ENCODE data around the gene RHOV.

The RHOV gene

GRCh38 chr15:40902605-40903561, 28.8 kb upstream of the RHOV start:
- no peak for DNase-seq

- no peak for DNase-seq
Measured at GRCh38 chr15:40901053-40901443, 27.0 kb upstream of the RHOV start.

DNA sequence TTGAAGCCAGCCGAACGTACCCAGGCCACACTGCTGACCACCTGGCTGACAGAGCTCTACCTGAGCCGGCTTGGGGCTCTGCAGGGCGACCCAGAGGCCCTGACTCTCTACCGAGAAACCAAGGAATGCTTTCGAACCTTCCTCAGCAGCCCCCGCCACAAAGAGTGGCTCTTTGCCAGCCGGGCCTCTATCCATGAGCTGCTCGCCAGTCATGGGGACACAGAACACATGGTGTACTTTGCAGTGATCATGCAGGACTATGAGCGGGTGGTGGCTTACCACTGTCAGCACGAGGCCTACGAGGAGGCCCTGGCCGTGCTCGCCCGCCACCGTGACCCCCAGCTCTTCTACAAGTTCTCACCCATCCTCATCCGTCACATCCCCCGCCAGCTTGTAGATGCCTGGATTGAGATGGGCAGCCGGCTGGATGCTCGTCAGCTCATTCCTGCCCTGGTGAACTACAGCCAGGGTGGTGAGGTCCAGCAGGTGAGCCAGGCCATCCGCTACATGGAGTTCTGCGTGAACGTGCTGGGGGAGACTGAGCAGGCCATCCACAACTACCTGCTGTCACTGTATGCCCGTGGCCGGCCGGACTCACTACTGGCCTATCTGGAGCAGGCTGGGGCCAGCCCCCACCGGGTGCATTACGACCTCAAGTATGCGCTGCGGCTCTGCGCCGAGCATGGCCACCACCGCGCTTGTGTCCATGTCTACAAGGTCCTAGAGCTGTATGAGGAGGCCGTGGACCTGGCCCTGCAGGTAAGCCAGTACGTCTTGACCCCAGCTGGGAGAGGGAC, 26.4 kb upstream of the RHOV start:
- no peak for DNase-seq

DNA sequence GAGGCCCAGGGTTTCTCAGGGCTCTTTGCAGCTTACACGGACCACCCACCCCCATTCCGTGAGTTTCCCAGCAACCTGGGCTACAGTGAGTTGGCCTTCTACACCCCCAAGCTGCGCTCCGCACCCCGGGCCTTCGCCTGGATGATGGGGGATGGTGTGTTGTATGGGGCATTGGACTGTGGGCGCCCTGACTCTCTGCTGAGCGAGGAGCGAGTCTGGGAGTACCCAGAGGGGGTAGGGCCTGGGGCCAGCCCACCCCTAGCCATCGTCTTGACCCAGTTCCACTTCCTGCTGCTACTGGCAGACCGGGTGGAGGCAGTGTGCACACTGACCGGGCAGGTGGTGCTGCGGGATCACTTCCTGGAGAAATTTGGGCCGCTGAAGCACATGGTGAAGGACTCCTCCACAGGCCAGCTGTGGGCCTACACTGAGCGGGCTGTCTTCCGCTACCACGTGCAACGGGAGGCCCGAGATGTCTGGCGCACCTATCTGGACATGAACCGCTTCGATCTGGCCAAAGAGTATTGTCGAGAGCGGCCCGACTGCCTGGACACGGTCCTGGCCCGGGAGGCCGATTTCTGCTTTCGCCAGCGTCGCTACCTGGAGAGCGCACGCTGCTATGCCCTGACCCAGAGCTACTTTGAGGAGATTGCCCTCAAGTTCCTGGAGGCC, 25.6 kb upstream of the RHOV start:
- DNase-seq, result no peak

- DNase-seq, result peak; percentile 86
Measured at GRCh38 chr15:40894681-40895448, 20.8 kb upstream of the RHOV start.

GRCh38 chr15:40893733-40894680, 20.0 kb upstream of the RHOV start, which contains the start of gene VPS18:
TSS of gene VPS18 (plus strand) at chr15:40894450. CDS start at chr15:40894769, 319 bp downstream.
- peak; percentile 100 for DNase-seq

GRCh38 chr15:40893019-40893670, 19.1 kb upstream of the RHOV start:
- no peak for DNase-seq

DNA sequence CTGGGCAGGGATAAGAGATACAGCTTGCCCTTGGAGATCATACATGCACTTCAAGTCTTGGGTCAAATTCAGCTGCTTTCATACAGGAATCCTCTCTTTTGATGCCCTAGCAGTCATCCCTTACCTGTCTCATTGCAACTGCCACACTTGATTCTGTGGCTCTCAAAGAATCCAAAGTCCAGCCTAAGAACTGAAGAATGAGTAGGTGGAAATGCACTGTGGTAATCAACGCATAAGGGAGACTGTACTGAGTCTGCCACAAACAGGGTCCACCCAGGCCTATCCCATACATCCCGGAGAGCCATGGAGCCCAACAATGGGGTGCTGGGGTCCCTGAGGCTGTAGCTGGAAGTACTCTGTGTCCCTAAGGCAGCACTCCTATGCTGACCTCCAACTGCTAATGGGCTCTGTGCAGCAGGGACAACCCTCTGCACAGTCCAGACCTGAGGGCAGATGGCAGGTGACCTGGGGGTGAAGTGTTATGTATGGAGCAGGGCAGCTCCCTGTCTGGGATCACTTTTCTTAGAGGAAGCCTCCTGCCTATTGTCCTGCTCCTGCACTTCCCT, 18.5 kb upstream of the RHOV start:
- DNase-seq, result no peak

DNA sequence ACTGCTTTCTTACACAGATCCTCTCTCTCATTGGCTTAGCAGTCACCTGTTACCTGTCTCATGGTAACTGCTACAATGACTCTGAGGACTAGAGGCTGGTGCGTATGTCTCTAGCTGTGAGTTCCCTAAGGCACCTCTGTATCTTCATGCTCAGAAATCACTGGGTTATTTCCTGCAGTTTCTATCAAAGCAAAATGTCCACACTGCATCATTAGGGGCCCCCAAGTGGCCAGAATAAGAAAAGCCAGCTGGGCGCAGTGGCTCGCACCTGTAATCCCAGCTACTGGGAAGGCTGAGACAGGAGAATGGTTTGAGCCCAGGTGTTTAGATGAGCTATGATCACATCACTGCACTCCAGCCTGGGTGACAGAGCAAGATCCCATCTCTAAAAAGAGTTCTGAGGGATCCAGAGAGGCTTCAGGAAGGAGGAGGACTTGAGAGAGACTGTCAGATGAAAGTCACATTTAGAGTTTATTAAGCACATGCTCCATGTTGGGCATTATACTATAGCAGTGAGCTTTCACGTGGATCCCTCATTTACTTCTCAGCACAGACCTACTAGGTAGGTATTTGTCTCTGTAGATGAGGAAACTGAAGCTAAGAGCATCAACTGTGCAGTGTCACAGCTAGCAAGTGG, 17.9 kb upstream of the RHOV start:
- DNase-seq, result peak; percentile 72

- no peak for DNase-seq
Measured at GRCh38 chr15:40891138-40891537, 17.1 kb upstream of the RHOV start.

- DNase-seq, result no peak
Measured at GRCh38 chr15:40889112-40889511, 15.1 kb upstream of the RHOV start.

GRCh38 chr15:40886586-40886985, 12.6 kb upstream of the RHOV start:
- DNase-seq, result no peak

DNA sequence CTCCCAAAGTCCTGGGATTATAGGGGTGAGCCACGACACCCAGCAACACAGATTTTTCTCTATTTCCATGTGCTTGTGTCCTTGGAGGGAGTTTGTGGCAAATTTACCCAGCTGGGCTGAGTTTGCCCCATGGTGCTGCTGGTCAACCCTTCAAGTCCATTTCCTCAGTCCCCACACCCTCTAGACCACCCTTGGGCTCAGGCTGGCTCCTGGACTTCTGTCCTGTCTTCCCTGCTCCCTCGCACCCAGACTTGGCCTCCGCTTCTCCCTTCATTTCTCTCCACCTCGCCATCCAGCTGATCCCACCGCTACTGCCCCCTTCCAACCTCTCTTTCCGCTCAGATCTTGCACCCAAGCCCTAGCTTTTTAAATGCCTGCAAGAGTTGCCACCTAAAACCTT, 7.3 kb upstream of the RHOV start:
- no peak for DNase-seq

GRCh38 chr15:40879609-40880008, 5.6 kb upstream of the RHOV start:
- no peak for DNase-seq

- peak; percentile 71 for DNase-seq
Measured at GRCh38 chr15:40878785-40879184, 4.8 kb upstream of the RHOV start.

DNA sequence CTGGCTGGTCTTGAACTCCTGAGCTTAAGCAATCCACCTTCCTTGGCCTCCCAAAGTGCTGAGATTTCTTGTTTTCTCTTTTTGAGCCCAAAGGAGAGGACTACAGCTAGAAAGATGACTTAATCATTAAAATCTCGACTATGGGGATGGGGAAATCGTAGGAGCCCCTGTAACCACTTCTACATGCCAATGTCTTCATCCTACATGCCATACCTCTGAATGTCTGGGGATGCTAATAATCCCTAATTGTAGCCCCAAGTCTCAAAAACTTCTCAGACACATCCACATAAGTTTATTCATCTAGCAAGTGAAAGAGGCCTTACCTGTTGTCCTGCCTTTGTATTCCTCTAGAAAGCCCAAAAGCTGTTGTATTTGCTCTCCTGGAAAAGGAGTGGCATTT, 3.7 kb upstream of the RHOV start:
- no peak for DNase-seq

GRCh38 chr15:40875991-40876730, 2.1 kb upstream of the RHOV start:
- no peak for DNase-seq

- DNase-seq, result no peak
Measured at GRCh38 chr15:40872791-40873693, 992 bp downstream of the RHOV start.

Data from activated effector memory CD4-positive, alpha-beta T cell treated with anti-CD3 and anti-CD28 coated beads, Interleukin-2, amount 50 U/mL, for 16 hours (primary cell).